NOMO-1 treated with DMSO at 0.1 percent for 48 hours (cell line): ENCODE measurements around the gene ZW10.
A peak's percentile ranks its signal among the peaks of the same experiment; 100 is the strongest.
"Not testable (repeated sequence)": the region's sequence is repeated elsewhere in the genome, so short reads cannot be mapped to it uniquely, and the experiment has no call there.

Experiments
- DNase-seq: peaks from one replicate; lab custom pipeline; 2025; ENCODE audit not compliant: unreplicated experiment; lab: John Stamatoyannopoulos, UW

The ZW10 gene

GRCh38 chr11:113760241-113760640 is 13.3 kb downstream of the ZW10 start:
- no peak for DNase-seq

GRCh38 chr11:113752932-113753331 is 20.6 kb downstream of the ZW10 start:
- DNase-seq, result no peak

GRCh38 chr11:113736323-113736722 is 37.2 kb downstream of the ZW10 start:
- DNase-seq, result no peak

- DNase-seq, result no peak
Measured at GRCh38 chr11:113732092-113732491, 41.4 kb downstream of the ZW10 start.

GRCh38 chr11:113730887-113731726 is 42.4 kb downstream of the ZW10 start:
- DNase-seq, result no peak

- DNase-seq, result no peak
Measured at GRCh38 chr11:113729456-113729855, 44.0 kb downstream of the ZW10 start.

- peak; percentile 31 for DNase-seq
Measured at GRCh38 chr11:113728814-113729213, 44.7 kb downstream of the ZW10 start.

GRCh38 chr11:113725913-113726312 is 47.6 kb downstream of the ZW10 start:
- DNase-seq, result no peak

GRCh38 chr11:113725407-113725806 is 48.1 kb downstream of the ZW10 start:
- no peak for DNase-seq

GRCh38 chr11:113724778-113725177 is 48.7 kb downstream of the ZW10 start:
- no peak for DNase-seq

GRCh38 chr11:113723787-113724186 is 49.7 kb downstream of the ZW10 start:
- no peak for DNase-seq

- DNase-seq, result no peak
Measured at GRCh38 chr11:113722934-113723333, 50.6 kb downstream of the ZW10 start.

GRCh38 chr11:113722221-113722620 is 51.3 kb downstream of the ZW10 start:
- no peak for DNase-seq

GRCh38 chr11:113721462-113722066 is 51.9 kb downstream of the ZW10 start:
- DNase-seq, result no peak

GRCh38 chr11:113720478-113720877 is 53.0 kb downstream of the ZW10 start:
- DNase-seq, result not testable (repeated sequence)

- DNase-seq, result no peak
Measured at GRCh38 chr11:113715882-113716625, 57.4 kb downstream of the ZW10 start.

GRCh38 chr11:113715273-113715672 is 58.2 kb downstream of the ZW10 start:
- no peak for DNase-seq

- DNase-seq, result no peak
Measured at GRCh38 chr11:113710989-113711388, 62.5 kb downstream of the ZW10 start.

- no peak for DNase-seq
Measured at GRCh38 chr11:113705871-113706655, 67.4 kb downstream of the ZW10 start, which contains the start of gene TMPRSS5. TMPRSS5 (minus strand) TSS chr11:113706308; CDS start chr11:113706224, 84 bp downstream.

GRCh38 chr11:113703551-113703950 is 69.9 kb downstream of the ZW10 start:
- DNase-seq, result not testable (repeated sequence)

GRCh38 chr11:113701491-113701890 is 72.0 kb downstream of the ZW10 start:
- no peak for DNase-seq
